ENCODE measurements around the gene HOXB6.

The HOXB6 gene

GRCh38 chr17:48593840-48594537 is 10.8 kb downstream of the HOXB6 start:
- DNase-seq, result peak; percentile 86 to 89

GRCh38 chr17:48593126-48593829 is 11.5 kb downstream of the HOXB6 start, which contains the start of gene HOXB5:
Gene HOXB5 (minus strand): TSS chr17:48593779. CDS start chr17:48593682, 97 bp downstream.
- DNase-seq, result no peak

GRCh38 chr17:48592577-48592976 is 12.2 kb downstream of the HOXB6 start:
- DNase-seq, result no peak

- no peak for DNase-seq
Measured at GRCh38 chr17:48592057-48592514, 12.7 kb downstream of the HOXB6 start.

- no peak for DNase-seq
Measured at GRCh38 chr17:48591255-48592056, 13.3 kb downstream of the HOXB6 start.

GRCh38 chr17:48590607-48591161 is 14.1 kb downstream of the HOXB6 start:
- DNase-seq, result no peak

GRCh38 chr17:48589831-48590606 is 14.8 kb downstream of the HOXB6 start, which contains the start of gene HOXB3:
Gene HOXB3 (minus strand): TSS chr17:48590241. CDS start chr17:48552474, 37,767 bp downstream.
- DNase-seq, result no peak

GRCh38 chr17:48589060-48589830 is 15.5 kb downstream of the HOXB6 start:
- DNase-seq, result no peak

- DNase-seq, result no peak
Measured at GRCh38 chr17:48588528-48588927, 16.3 kb downstream of the HOXB6 start.

GRCh38 chr17:48588074-48588415 is 16.7 kb downstream of the HOXB6 start:
- no peak for DNase-seq

- no peak for DNase-seq
Measured at GRCh38 chr17:48587276-48588073, 17.3 kb downstream of the HOXB6 start.

- DNase-seq, result no peak
Measured at GRCh38 chr17:48586355-48587258, 18.2 kb downstream of the HOXB6 start.

- no peak for DNase-seq
Measured at GRCh38 chr17:48584223-48584741, 20.5 kb downstream of the HOXB6 start.

- DNase-seq, result no peak
Measured at GRCh38 chr17:48583708-48584222, 21.0 kb downstream of the HOXB6 start.

GRCh38 chr17:48582750-48583069 is 22.1 kb downstream of the HOXB6 start:
- DNase-seq, result no peak

GRCh38 chr17:48579760-48580554 is 24.8 kb downstream of the HOXB6 start:
- no peak for DNase-seq

GRCh38 chr17:48579471-48579759 is 25.4 kb downstream of the HOXB6 start:
- DNase-seq, result no peak

Measured in stimulated activated CD4-positive, alpha-beta T cell treated with anti-CD3 and anti-CD28 coated beads, Interleukin-2, amount 100 ng/mL, for 48 hours (primary cell).